ENCODE measurements around the gene ZNF574. TPM values are rescaled to one million over a fixed set of nuclear protein-coding genes. Genes with fewer than 3 reads are reported as not detected.

The ZNF574 gene
- total RNA-seq, 1 experiment from 2014 or later = 24.6 TPM

- Histone ChIP-seq H3K9me3 (ENCODE audit: control insufficient read depth in 1 of 2, insufficient read depth in 1 of 2, low read depth in 1 of 2, low read length in 2 of 2) (no peaks in the 10 kb centered on the region), H3K9ac (ENCODE audit: low read length) (no peak overlapping the region), H3K79me2 (ENCODE audit: insufficient read depth, low read length) (no peaks in the 10 kb centered on the region), H3K36me3 (ENCODE audit: control insufficient read depth in 1 of 2, insufficient read depth in 2 of 2, low read length in 2 of 2) (no peaks in the 10 kb centered on the region), H2AFZ (ENCODE audit: low read depth, low read length, poor library complexity, severe bottlenecking) (no peak overlapping the region), H3K27me3 (ENCODE audit: insufficient read depth, low read length) (no peaks in the 10 kb centered on the region), H3K27ac (ENCODE audit: low read depth, low read length) (no peak overlapping the region), H3K9me2 (ENCODE audit: insufficient read depth) (no peaks in the 10 kb centered on the region), H3K4me1 (ENCODE audit: control insufficient read depth in 1 of 2, insufficient read depth in 2 of 2, low read length in 2 of 2) (peaks cover 24 to 33% of the 10 kb centered on the region in 2 experiments), H3K4me2 (ENCODE audit: low read length) (no peak overlapping the region), H4K20me1 (ENCODE audit: insufficient read depth) (no peaks in the 10 kb centered on the region), H3K4me3 (replicated peaks in 1 of 2; ENCODE audit: low read depth in 1 of 2, low read length in 2 of 2) (no peak overlapping the region)
- CTCF ChIA-PET = no interaction called here
- TF ChIP-seq REST (IDR thresholded peaks at IDR 0.05; ENCODE audit: low read depth) (no peak), TCF7L2 (IDR thresholded peaks at IDR 0.05; ENCODE audit: borderline replicate concordance, extremely low read depth, insufficient read depth, insufficient read length) (no peak), ZNF274 (IDR thresholded peaks at IDR 0.05; ENCODE audit: low read depth, low read length) (no peak), SIN3A (IDR thresholded peaks at IDR 0.05; ENCODE audit: low read depth) (no peak), ATF3 (IDR thresholded peaks at IDR 0.05) (no peak), FOSL1 (IDR thresholded peaks at IDR 0.05; ENCODE audit: low read depth) (no peak), EZH2 (IDR thresholded peaks at IDR 0.05) (no peak), JUND (IDR thresholded peaks at IDR 0.05) (no peak), MAX (IDR thresholded peaks at IDR 0.05) (no peak), YY1 (IDR thresholded peaks at IDR 0.05; ENCODE audit: extremely low read depth, insufficient replicate concordance, low read depth, low read length) (no peak), EZH2phosphoT487 (IDR thresholded peaks at IDR 0.05; ENCODE audit: borderline replicate concordance) (no peak), ELF1 (IDR thresholded peaks at IDR 0.05; ENCODE audit: borderline replicate concordance, low read depth) (no peak), SP1 (IDR thresholded peaks at IDR 0.05; ENCODE audit: low read depth) (no peak), ZFX (IDR thresholded peaks at IDR 0.05) (no peak)
- POLR2A ChIA-PET = no interaction called here
- no TSS peak for BruUV-seq (replicated peaks)
- ATAC-seq (no peak), DNase-seq (ENCODE audit: low read depth, low spot score) (no peak)
- intact Hi-C loops (cut with micrococcal nuclease) = no loop called here
- RAD21 ChIA-PET (ENCODE audit: low non-redundant PET in 1 of 2, low total read pairs in 2 of 2, uncharacterized antibody in 2 of 2, unreplicated experiment in 2 of 2) = no interaction called here
These were observed 39.7 kb downstream of the ZNF574 start for GRCh38 chr19:42115705-42116104.

Data from HCT116 (cell line).